ENCODE measurements around the gene GMEB2. TPM values are rescaled to one million over a fixed set of nuclear protein-coding genes. Genes with fewer than 3 reads are reported as not detected.
"Not testable (repeated sequence)": the region's sequence is repeated elsewhere in the genome, so short reads cannot be mapped to it uniquely, and the experiment has no call there.

Gene GMEB2
- polyA plus RNA-seq, 3 donors: 7.5 to 9.8 (median 8.9) TPM

GRCh38 chr20:63574156-63574828 is 52.6 kb downstream of the GMEB2 start, which contains the start of gene HELZ2:
HELZ2 (minus strand) TSS chr20:63574239; CDS start chr20:63572385, 1,854 bp downstream.
- DNase-seq (ENCODE audit: low read depth in 3 of 3, low spot score in 2 of 3): no peak

- no peak for DNase-seq (ENCODE audit: low read depth in 3 of 3, low spot score in 2 of 3)
These were observed 53.2 kb downstream of the GMEB2 start for GRCh38 chr20:63573647-63574131.

- no peak for DNase-seq (ENCODE audit: low read depth in 3 of 3, low spot score in 2 of 3)
These were observed 53.9 kb downstream of the GMEB2 start for GRCh38 chr20:63572788-63573646.

- DNase-seq (ENCODE audit: low read depth in 3 of 3, low spot score in 2 of 3): no peak
These were observed 54.7 kb downstream of the GMEB2 start for GRCh38 chr20:63572071-63572787.

- DNase-seq (ENCODE audit: low read depth in 3 of 3, low spot score in 2 of 3): not testable (repeated sequence)
These were observed 55.8 kb downstream of the GMEB2 start for GRCh38 chr20:63571087-63571478.

GRCh38 chr20:63570281-63571086 is 56.4 kb downstream of the GMEB2 start:
- DNase-seq (ENCODE audit: low read depth in 3 of 3, low spot score in 2 of 3): no peak

- no peak for DNase-seq (ENCODE audit: low read depth in 3 of 3, low spot score in 2 of 3)
These were observed 57.6 kb downstream of the GMEB2 start for GRCh38 chr20:63568986-63569949.

- no peak for DNase-seq (ENCODE audit: low read depth in 3 of 3, low spot score in 2 of 3)
These were observed 58.5 kb downstream of the GMEB2 start for GRCh38 chr20:63568170-63568981.

GRCh38 chr20:63567386-63568169 is 59.3 kb downstream of the GMEB2 start:
- DNase-seq (ENCODE audit: low read depth in 3 of 3, low spot score in 2 of 3): no peak

GRCh38 chr20:63567136-63567385 is 59.8 kb downstream of the GMEB2 start:
- DNase-seq (ENCODE audit: low read depth in 3 of 3, low spot score in 2 of 3): no peak

GRCh38 chr20:63566395-63567135 is 60.3 kb downstream of the GMEB2 start:
- DNase-seq (ENCODE audit: low read depth in 3 of 3, low spot score in 2 of 3): no peak

GRCh38 chr20:63565699-63566335 is 61.1 kb downstream of the GMEB2 start:
- no peak for DNase-seq (ENCODE audit: low read depth in 3 of 3, low spot score in 2 of 3)

GRCh38 chr20:63565021-63565698 is 61.7 kb downstream of the GMEB2 start:
- no peak for DNase-seq (ENCODE audit: low read depth in 3 of 3, low spot score in 2 of 3)

GRCh38 chr20:63564036-63564810 is 62.7 kb downstream of the GMEB2 start:
- no peak for DNase-seq (ENCODE audit: low read depth in 3 of 3, low spot score in 2 of 3)

- DNase-seq (ENCODE audit: low read depth in 3 of 3, low spot score in 2 of 3): no peak
These were observed 63.5 kb downstream of the GMEB2 start for GRCh38 chr20:63563225-63563935.
